Endometrium (tissue), 2 donors: ENCODE data around the gene VHLL.

Source experiments
- FAIRE-seq: peaks from 2 replicates; lab custom pipeline; 2012; peaks lifted over from hg19 to GRCh38; lab: Jason Lieb, UNC
- donor health status: control.
- donor health status: control.

The VHLL gene

DNA sequence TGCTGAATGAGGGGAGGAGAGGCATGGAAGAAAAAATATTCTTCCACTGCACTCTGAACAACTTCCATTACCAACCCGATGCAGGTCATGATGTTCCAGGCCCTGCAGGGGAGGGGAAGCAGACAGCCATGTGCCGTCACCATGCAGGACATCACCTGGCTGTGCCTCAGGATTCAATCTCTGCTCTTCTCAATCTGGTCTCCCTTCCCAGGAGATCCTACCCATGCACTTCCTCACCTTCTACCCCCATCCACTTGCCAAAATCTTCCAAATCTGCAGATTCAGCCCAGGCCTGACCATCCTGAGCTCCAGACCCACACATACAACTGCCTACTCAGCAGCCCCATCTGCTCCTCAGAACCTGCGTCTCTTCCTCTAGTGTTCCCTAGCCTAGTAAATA lies 45.5 kb downstream of the VHLL start:
- FAIRE-seq: no peak

DNA sequence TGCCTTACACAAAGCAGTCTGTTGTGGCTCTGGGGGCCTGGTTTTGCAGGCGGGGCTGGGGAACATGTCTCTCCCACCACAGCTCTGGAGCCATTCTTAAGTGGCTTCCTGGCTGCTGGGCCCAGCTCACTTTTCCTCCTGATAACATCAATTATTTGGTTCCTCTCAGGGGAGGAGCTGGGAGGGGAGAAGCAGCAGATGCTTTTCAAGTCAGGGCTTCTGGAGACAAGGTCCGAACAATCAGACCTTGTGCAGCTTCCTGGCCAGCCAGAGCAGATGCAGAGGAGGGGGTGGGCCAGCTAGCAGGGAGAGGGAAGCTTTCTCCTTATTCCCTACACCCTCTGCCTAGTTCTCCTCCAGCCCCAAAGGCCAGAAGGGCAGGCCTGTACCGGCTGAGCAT lies 47.6 kb downstream of the VHLL start:
- no peak for FAIRE-seq

DNA sequence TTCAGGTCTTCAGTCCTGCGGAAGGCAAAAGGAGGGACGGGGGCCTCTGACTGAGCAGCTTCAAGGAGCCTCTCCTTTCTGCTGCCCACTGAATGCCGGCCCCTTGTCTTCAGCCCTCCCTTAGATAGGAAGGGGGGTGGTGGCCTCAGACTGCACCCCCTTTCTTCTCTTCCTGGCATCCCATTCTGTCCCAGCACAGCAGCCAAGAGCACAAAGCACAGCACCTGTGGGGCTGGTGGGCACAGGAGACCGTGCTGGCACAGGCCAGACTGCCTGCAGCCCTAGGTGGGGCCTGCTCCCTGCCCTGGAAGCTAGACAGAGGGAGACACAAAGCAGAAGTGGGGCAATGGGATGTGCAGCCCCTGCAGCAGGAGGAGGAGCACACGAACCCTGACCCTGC lies 49.5 kb downstream of the VHLL start:
- no peak for FAIRE-seq
